CD14-positive monocyte (primary cell): ENCODE measurements around the gene RHO. TPM values are rescaled to one million over a fixed set of nuclear protein-coding genes. Genes with fewer than 3 reads are reported as not detected.

Experiments
- DNase-seq, 3 donors: peaks; one replicate each; pipeline ENCODE4 v3.0.0-alpha.2; 2011 to 2022
- H2AFZ ChIP-seq: 2 replicates; pipeline ENCODE4 v1.6.0; 2012; ENCODE audit warnings: mild to moderate bottlenecking, low read depth, low read length, inconsistent platforms; ENCODE audit not compliant: insufficient read depth, poor library complexity, severe bottlenecking
- H3K27ac ChIP-seq, 2 donors: 1 replicate in 1 of 2; 2 replicates in 1 of 2; pipeline ENCODE4 v1.5.1; 2012 to 2013; ENCODE audit warnings: low read length in 2 of 2, control low read depth in 1 of 2, inconsistent platforms in 1 of 2, low read depth in 1 of 2, mild to moderate bottlenecking in 1 of 2
- H3K27me3 ChIP-seq, 2 donors: one replicate each; pipeline versions ENCODE4 v1.6.0 to v1.6.1; 2011 to 2013; ENCODE audit warnings: low read length in 2 of 2; ENCODE audit not compliant: control insufficient read depth in 2 of 2, insufficient read depth in 2 of 2
- H3K36me3 ChIP-seq, 2 donors: replicated peaks in 1 of 2; 1 replicate in 1 of 2; 2 replicates in 1 of 2; pipeline versions ENCODE4 v1.5.1 to v1.6.1; 2012 to 2013; ENCODE audit warnings: low read length in 2 of 2, control low read depth in 1 of 2, inconsistent platforms in 1 of 2, mild to moderate bottlenecking in 1 of 2; ENCODE audit not compliant: insufficient read depth in 2 of 2, control insufficient read depth in 1 of 2
- H3K4me1 ChIP-seq, 2 donors: 1 replicate in 1 of 2; 2 replicates in 1 of 2; pipeline versions ENCODE4 v1.5.1 to v1.6.1; 2012 to 2013; ENCODE audit warnings: low read length in 2 of 2, control low read depth in 1 of 2, inconsistent platforms in 1 of 2, mild to moderate bottlenecking in 1 of 2, moderate library complexity in 1 of 2; ENCODE audit not compliant: insufficient read depth in 2 of 2, control insufficient read depth in 1 of 2
- H3K4me2 ChIP-seq: replicated peaks from 2 replicates; pipeline ENCODE3; 2012; ENCODE audit warnings: low read length, moderate library complexity, mild to moderate bottlenecking; ENCODE audit not compliant: poor library complexity, severe bottlenecking; ENCODE audit errors: extremely low read depth
- H3K4me3 ChIP-seq, 3 experiments: fragments of 200-600 bp in 1 of 3; sonication (generic) in 1 of 3; replicated peaks in 1 of 3; 1 replicate in 2 of 3; 2 replicates in 1 of 3; pipeline ENCODE4 v1.5.1; 2011 to 2013; ENCODE audit warnings: low read length in 3 of 3, mild to moderate bottlenecking in 3 of 3, control low read depth in 2 of 3, low read depth in 2 of 3, inconsistent platforms in 1 of 3, moderate library complexity in 1 of 3
- H3K79me2 ChIP-seq: 2 replicates; pipeline ENCODE4 v1.6.0; 2012; ENCODE audit warnings: mild to moderate bottlenecking, control low read depth, inconsistent platforms, low read length, moderate library complexity; ENCODE audit not compliant: insufficient read depth
- H3K9ac ChIP-seq: 2 replicates; pipeline ENCODE4 v1.6.0; 2017; ENCODE audit warnings: low read length, mild to moderate bottlenecking; ENCODE audit not compliant: insufficient read depth, poor library complexity, severe bottlenecking
- H3K9me3 ChIP-seq, 2 donors: replicated peaks in 1 of 2; 1 replicate in 1 of 2; 2 replicates in 1 of 2; pipeline versions ENCODE4 v1.5.1 to v1.6.1; 2012 to 2013; ENCODE audit warnings: low read length in 2 of 2, control low read depth in 1 of 2; ENCODE audit not compliant: control insufficient read depth in 1 of 2, insufficient read depth in 1 of 2
- H4K20me1 ChIP-seq: 2 replicates; pipeline ENCODE4 v1.6.0; 2012; ENCODE audit warnings: mild to moderate bottlenecking, low read length, control low read depth, moderate library complexity; ENCODE audit not compliant: insufficient read depth
- H3K27ac Mint-ChIP-seq, 7 donors: one replicate each; pipeline ENCODE4 v1.8.0; 2020; ENCODE audit warnings: mild to moderate bottlenecking in 7 of 7, mixed read lengths in 7 of 7, moderate library complexity in 6 of 7, inconsistent platforms in 2 of 7
- H3K27me3 Mint-ChIP-seq, 3 donors: one replicate each; pipeline ENCODE4 v1.8.0; 2021 to 2022; ENCODE audit warnings: low read depth in 3 of 3, mild to moderate bottlenecking in 3 of 3, mixed read lengths in 3 of 3, moderate library complexity in 3 of 3, inconsistent platforms in 1 of 3
- H3K36me3 Mint-ChIP-seq, 2 donors: one replicate each; pipeline ENCODE4 v1.8.0; 2020; ENCODE audit warnings: mixed read lengths in 2 of 2, inconsistent platforms in 1 of 2, mild to moderate bottlenecking in 1 of 2
- H3K4me1 Mint-ChIP-seq: one replicate; pipeline ENCODE4 v1.8.0; 2020; ENCODE audit warnings: mild to moderate bottlenecking, mixed read lengths
- H3K4me3 Mint-ChIP-seq, 2 donors: one replicate each; pipeline ENCODE4 v1.8.0; 2020; ENCODE audit warnings: mild to moderate bottlenecking in 2 of 2, mixed read lengths in 2 of 2, moderate library complexity in 1 of 2
- H3K9me3 Mint-ChIP-seq, 7 donors: one replicate each; pipeline ENCODE4 v1.8.0; 2020 to 2022; ENCODE audit warnings: mixed read lengths in 7 of 7, mild to moderate bottlenecking in 6 of 7, moderate library complexity in 6 of 7, inconsistent platforms in 2 of 7
- CTCF ChIP-seq: fragments of 200-600 bp; IDR thresholded peaks from one replicate; pipeline ENCODE4 v1.8.0; 2022; ENCODE audit warnings: antibody characterized with exemption, mild to moderate bottlenecking
- WGBS: methylation state at CpG from one replicate; pipeline ENCODE4 v1.1.5; 2013; ENCODE audit warnings: missing lambda C conversion rate; ENCODE audit not compliant: insufficient coverage; 5-methylcytosine and 5-hydroxymethylcytosine counted together
- intact Hi-C, 2 donors: fragments of 100-400 bp; cut with micrococcal nuclease; formaldehyde crosslinking; loops; one replicate each; pipeline versions ENCODE4 v1.15.0 to v1.15.1; 2023
- polyA plus RNA-seq, 3 donors: library from polyadenylated mRNA; depleted of rRNA in 1 of 3; unstranded in 2 of 3; stranded (reverse) in 1 of 3; fragments of 300-500 nt in 2 of 3; fragments of >200 nt in 1 of 3; fragmentation: Illumina TruSeq in 2 of 3; gene quantifications; 1 replicate in 2 of 3; 2 replicates in 1 of 3; pipeline ENCODE4 v1.2.3, GENCODE V29; 2012 to 2021

RHO gene
- polyA plus RNA-seq, 3 donors: 0.03 TPM; not detected in 2

- H3K9me3 ChIP-seq: no peaks in the 10 kb centered on the region
- H3K79me2 ChIP-seq: no peaks in the 10 kb centered on the region
- no peak overlapping the region for H2AFZ ChIP-seq
- no peak overlapping the region for H3K4me3 ChIP-seq
- H3K4me2 ChIP-seq: no peak overlapping the region
- intact Hi-C loops: no loop called here
- Mint-ChIP-seq H3K27me3 (peaks cover 0 to 2% (median 0%) of the 10 kb centered on the region in 3 donors), H3K4me1 (peaks cover 4% of the 10 kb centered on the region), H3K36me3 (peaks cover 62 to 75% of the 10 kb centered on the region in 2 donors), H3K27ac (no peak overlapping the region), H3K4me3 (no peak overlapping the region), H3K9me3 (no peaks in the 10 kb centered on the region)
- H3K4me1 ChIP-seq: peaks cover 4% of the 10 kb centered on the region in 2 donors
- peaks cover 11 to 78% of the 10 kb centered on the region in 2 donors for H3K36me3 ChIP-seq
- no peak overlapping the region for H3K9ac ChIP-seq
- H4K20me1 ChIP-seq: no peaks in the 10 kb centered on the region
- H3K27ac ChIP-seq: no peak overlapping the region
- 97% methylated on average over 8 of the region's 9 CpGs for WGBS
- no peak for TF ChIP-seq CTCF
- DNase-seq: no peak
- no peaks in the 10 kb centered on the region for H3K27me3 ChIP-seq
Observed at GRCh38 chr3:129506231-129506742, 22.2 kb upstream of the RHO start.

GRCh38 chr3:129507181-129507831 lies 21.1 kb upstream of the RHO start:
- Histone ChIP-seq H3K4me2 (no peak overlapping the region), H3K4me1 (peaks cover 4% of the 10 kb centered on the region in 2 donors), H3K27ac (no peak overlapping the region), H3K36me3 (peaks cover 13 to 78% of the 10 kb centered on the region in 2 donors), H3K27me3 (no peaks in the 10 kb centered on the region), H3K4me3 (no peak overlapping the region), H3K9me3 (no peaks in the 10 kb centered on the region), H3K79me2 (no peaks in the 10 kb centered on the region), H3K9ac (no peak overlapping the region), H4K20me1 (no peaks in the 10 kb centered on the region), H2AFZ (no peak overlapping the region)
- 95% methylated on average over 7 of the region's 9 CpGs for WGBS
- H3K4me1 Mint-ChIP-seq: peaks cover 4% of the 10 kb centered on the region
- H3K27ac Mint-ChIP-seq: peak overlapping the region in 2 of 7 donors; percentile 37 to 50
- H3K4me3 Mint-ChIP-seq: no peak overlapping the region
- no peak for DNase-seq
- H3K27me3 Mint-ChIP-seq: peaks cover 0 to 2% (median 0%) of the 10 kb centered on the region in 3 donors
- intact Hi-C loops: no loop called here
- no peaks in the 10 kb centered on the region for H3K9me3 Mint-ChIP-seq
- peaks cover 61 to 79% of the 10 kb centered on the region in 2 donors for H3K36me3 Mint-ChIP-seq
- TF ChIP-seq CTCF: no peak
